HUES6 (cell line): Measurements from ENCODE around the gene MTG1.
A peak's percentile ranks its signal among the peaks of the same experiment; 100 is the strongest.

Source experiments
- H3K27ac ChIP-seq: 2 replicates; pipeline ENCODE4 v1.7.0; 2013; ENCODE audit warnings: low read depth, mild to moderate bottlenecking, low read length, inconsistent platforms
- H3K27me3 ChIP-seq: 2 replicates; pipeline ENCODE4 v1.6.1; 2013; ENCODE audit warnings: low read length; ENCODE audit not compliant: control insufficient read depth, insufficient read depth
- H3K36me3 ChIP-seq: 2 replicates; pipeline ENCODE4 v1.6.1; 2013; ENCODE audit warnings: low read length; ENCODE audit not compliant: control insufficient read depth, insufficient read depth
- H3K4me1 ChIP-seq: 2 replicates; pipeline ENCODE4 v1.6.1; 2013; ENCODE audit warnings: low read length; ENCODE audit not compliant: control insufficient read depth, insufficient read depth
- H3K4me3 ChIP-seq: 2 replicates; pipeline ENCODE4 v1.5.1; 2013; ENCODE audit warnings: low read depth, low read length
- H3K9ac ChIP-seq: one replicate; pipeline ENCODE4 v1.6.1; 2013; ENCODE audit warnings: mild to moderate bottlenecking, low read length
- H3K9me3 ChIP-seq: 2 replicates; pipeline ENCODE4 v1.6.1; 2013; ENCODE audit warnings: low read depth, low read length; ENCODE audit not compliant: control insufficient read depth, insufficient read depth

Gene MTG1

DNA sequence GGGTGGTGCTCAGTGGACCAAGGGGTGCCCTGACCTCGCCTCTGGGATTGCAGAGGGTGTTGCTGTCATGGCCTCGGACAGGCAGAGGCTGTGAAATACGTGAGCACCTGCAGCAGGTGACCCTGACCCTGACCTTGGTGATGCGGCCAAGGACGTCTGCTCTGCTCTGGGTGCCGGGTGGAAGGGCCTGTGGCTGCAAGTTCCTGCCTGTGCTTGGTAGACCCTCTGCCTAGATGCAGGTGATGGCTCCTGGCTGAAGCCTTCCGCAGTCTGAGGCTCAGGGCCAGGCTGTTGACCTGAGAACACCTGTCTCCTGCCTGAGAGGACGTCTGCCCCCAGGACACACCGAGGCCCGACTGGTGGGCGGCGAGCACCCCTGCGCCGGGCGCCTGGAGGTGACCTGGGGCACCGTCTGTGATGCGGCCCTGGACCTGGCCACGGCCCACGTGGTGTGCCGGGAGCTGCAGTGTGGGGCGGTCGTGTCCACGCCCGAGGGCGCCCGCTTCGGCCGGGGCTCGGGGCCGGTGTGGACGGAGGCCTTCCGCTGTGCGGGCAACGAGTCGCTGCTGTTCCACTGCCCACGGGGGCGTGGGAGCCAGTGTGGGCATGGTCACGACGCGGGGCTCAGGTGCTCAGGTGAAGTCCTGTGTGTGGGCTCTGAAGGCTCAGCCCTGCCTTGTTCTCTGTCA, 64.2 kb downstream of the MTG1 start:
- peaks cover 67% of the 10 kb centered on the region; the same call in 1 of the 2 replicates for H3K9me3 ChIP-seq
- H3K9ac ChIP-seq = no peak overlapping the region
- no peaks in the 10 kb centered on the region for H3K36me3 ChIP-seq
- no peaks in the 10 kb centered on the region for H3K4me1 ChIP-seq
- no peaks in the 10 kb centered on the region; the same call in 1 of the 2 replicates for H3K27me3 ChIP-seq
- no peak overlapping the region for H3K27ac ChIP-seq
- H3K4me3 ChIP-seq = no peak overlapping the region

- H3K9me3 ChIP-seq = peaks cover 63% of the 10 kb centered on the region; the same call in 1 of the 2 replicates
- no peak overlapping the region for H3K27ac ChIP-seq
- peaks cover 4% of the 10 kb centered on the region; the same call in 1 of the 2 replicates for H3K27me3 ChIP-seq
- no peaks in the 10 kb centered on the region for H3K4me1 ChIP-seq
- no peak overlapping the region for H3K9ac ChIP-seq
- no peak overlapping the region for H3K4me3 ChIP-seq
- H3K36me3 ChIP-seq = no peaks in the 10 kb centered on the region
Observed at GRCh38 chr10:133458710-133459453, 64.9 kb downstream of the MTG1 start.

GRCh38 chr10:133459454-133460207, 65.7 kb downstream of the MTG1 start:
- Histone ChIP-seq H3K9me3 (peaks cover 63% of the 10 kb centered on the region; the same call in 1 of the 2 replicates), H3K36me3 (no peaks in the 10 kb centered on the region), H3K9ac (no peak overlapping the region), H3K4me3 (no peak overlapping the region), H3K4me1 (no peaks in the 10 kb centered on the region), H3K27me3 (peaks cover 11% of the 10 kb centered on the region), H3K27ac (no peak overlapping the region)

GRCh38 chr10:133460208-133460769, 66.3 kb downstream of the MTG1 start:
- peaks cover 18% of the 10 kb centered on the region for H3K27me3 ChIP-seq
- no peaks in the 10 kb centered on the region for H3K36me3 ChIP-seq
- no peak overlapping the region for H3K4me3 ChIP-seq
- no peak overlapping the region for H3K27ac ChIP-seq
- no peaks in the 10 kb centered on the region for H3K4me1 ChIP-seq
- no peak overlapping the region for H3K9ac ChIP-seq
- peaks cover 61% of the 10 kb centered on the region; the same call in 1 of the 2 replicates for H3K9me3 ChIP-seq

DNA sequence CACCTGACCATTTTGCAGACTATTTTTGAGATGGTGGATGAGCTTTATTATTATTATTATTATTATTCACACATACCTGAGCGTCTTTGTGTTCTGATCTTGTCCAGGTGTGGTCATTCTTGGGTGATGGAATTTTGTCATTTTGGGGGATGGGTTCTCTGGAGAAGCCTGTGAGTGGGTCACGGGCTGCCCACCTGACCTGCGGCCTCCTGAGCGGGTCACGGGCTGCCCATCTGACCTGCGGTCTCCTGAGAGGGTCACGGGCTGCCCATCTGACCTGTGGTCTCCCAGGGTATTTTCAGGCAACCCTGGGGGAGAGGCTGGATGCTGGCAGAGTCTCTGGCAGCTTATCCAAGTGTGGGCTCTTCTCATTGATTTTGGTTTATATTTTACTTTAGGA, 67.1 kb downstream of the MTG1 start:
- H3K4me3 ChIP-seq = no peak overlapping the region
- no peaks in the 10 kb centered on the region for H3K36me3 ChIP-seq
- no peak overlapping the region for H3K9ac ChIP-seq
- H3K9me3 ChIP-seq = peaks cover 54% of the 10 kb centered on the region; the same call in 1 of the 2 replicates
- no peaks in the 10 kb centered on the region for H3K4me1 ChIP-seq
- H3K27ac ChIP-seq = no peak overlapping the region
- peaks cover 25% of the 10 kb centered on the region for H3K27me3 ChIP-seq

GRCh38 chr10:133461841-133462240, 67.9 kb downstream of the MTG1 start:
- H3K27ac ChIP-seq = no peak overlapping the region
- no peak overlapping the region for H3K4me3 ChIP-seq
- H3K36me3 ChIP-seq = no peaks in the 10 kb centered on the region
- no peaks in the 10 kb centered on the region for H3K4me1 ChIP-seq
- peaks cover 52% of the 10 kb centered on the region; the same call in 1 of the 2 replicates for H3K9me3 ChIP-seq
- H3K27me3 ChIP-seq = peaks cover 27% of the 10 kb centered on the region
- H3K9ac ChIP-seq = no peak overlapping the region

DNA sequence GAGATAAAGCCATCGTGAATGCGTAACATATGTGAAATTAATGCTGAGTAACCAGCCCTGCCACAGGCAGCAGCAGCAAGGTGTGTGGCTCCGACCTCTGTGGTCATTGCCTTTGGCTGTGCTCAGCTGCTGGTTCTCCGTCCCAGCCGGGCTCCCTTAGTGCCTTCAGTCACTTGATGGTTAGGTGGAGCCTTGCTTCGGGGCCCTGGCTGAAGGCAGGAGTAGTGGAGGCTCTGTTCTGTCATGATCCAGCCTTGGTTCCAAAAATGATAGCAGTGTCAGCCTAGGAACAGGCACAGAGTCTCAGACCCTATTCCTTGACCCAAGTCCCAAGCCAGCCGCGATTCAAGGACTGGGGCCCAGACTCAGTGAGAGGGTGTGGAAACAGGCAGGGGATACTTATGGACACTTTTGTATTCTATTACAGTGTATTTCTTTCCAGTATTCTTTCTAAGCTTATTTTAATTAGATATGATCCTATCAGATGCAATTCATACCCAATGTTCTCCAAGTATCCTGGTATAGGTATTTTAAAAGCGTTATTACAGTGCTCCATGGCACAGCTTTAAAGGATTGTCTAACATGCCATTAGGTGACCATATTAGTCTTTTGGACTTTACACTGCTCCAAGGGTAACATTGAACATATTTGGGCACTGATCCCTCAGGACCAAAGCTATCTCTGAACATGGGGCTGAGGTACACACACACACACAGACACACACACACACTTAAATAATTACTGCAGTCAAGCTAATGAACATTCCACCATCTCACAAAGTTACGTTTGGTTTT, 68.8 kb downstream of the MTG1 start:
- Histone ChIP-seq H3K9ac (no peak overlapping the region), H3K27me3 (peaks cover 31% of the 10 kb centered on the region), H3K4me3 (no peak overlapping the region), H3K4me1 (no peaks in the 10 kb centered on the region), H3K27ac (no peak overlapping the region), H3K9me3 (peaks cover 53% of the 10 kb centered on the region; the same call in 1 of the 2 replicates), H3K36me3 (no peaks in the 10 kb centered on the region)

DNA sequence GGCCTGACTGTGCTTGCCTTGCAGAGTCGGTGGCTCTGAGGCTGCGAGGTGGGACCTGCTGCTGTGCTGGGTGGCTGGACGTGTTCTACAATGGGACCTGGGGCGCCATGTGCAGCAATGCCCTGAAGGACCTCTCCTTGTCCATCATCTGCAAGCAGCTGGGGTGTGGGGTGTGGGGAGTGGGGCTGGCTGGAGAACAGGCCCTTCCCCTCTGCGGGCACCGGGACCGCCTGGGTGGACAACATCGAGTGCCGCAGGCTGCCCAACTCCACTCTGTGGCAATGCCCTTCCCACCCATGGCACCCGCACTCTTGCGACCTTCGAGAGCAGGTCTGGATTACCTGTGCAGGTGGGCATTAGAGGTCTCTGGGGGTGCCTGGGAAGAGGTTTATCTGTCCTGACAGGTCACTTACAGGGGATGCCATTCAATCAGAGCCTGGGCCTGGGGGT, 70.7 kb downstream of the MTG1 start:
- H3K9me3 ChIP-seq = peaks cover 39% of the 10 kb centered on the region; the same call in 1 of the 2 replicates
- H3K9ac ChIP-seq = no peak overlapping the region
- H3K4me3 ChIP-seq = no peak overlapping the region
- no peaks in the 10 kb centered on the region for H3K4me1 ChIP-seq
- H3K27ac ChIP-seq = no peak overlapping the region
- peaks cover 31% of the 10 kb centered on the region for H3K27me3 ChIP-seq
- H3K36me3 ChIP-seq = no peaks in the 10 kb centered on the region

DNA sequence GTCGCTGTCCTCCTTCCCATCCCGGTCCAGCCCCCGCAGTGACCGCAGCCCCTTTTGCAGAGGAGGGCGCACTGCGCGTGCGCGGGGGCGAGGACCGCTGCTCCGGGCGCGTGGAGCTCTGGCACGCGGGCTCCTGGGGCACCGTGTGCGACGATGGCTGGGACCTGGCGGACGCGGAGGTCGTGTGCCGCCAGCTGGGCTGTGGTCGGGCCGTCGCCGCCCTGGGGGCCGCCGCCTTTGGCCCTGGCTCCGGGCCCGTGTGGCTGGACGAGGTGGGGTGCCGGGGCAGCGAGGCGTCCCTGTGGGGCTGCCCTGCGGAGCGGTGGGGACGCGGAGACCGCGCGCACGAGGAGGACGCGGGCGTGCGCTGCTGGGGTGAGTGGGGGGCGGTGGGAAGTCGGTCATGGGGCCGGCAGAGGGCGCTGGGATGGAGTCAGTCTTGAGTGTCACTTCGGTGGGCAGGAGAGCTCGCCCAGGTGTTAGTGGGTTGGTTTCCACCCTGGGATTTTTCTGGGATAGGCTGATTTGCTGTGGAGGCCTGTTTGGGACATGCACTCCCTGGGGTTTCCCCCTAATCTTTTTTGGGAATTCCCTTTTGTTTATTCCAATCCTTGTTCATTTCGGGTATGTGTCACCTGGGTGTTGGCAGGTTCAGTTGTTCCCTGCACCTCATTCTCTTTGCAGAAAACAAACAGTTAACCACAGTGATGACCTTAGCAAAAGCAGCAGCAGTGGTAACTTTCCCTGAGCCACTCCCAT, 71.4 kb downstream of the MTG1 start:
- H3K4me1 ChIP-seq = no peaks in the 10 kb centered on the region
- H3K27ac ChIP-seq = no peak overlapping the region
- H3K36me3 ChIP-seq = no peaks in the 10 kb centered on the region
- no peak overlapping the region for H3K9ac ChIP-seq
- H3K9me3 ChIP-seq = peaks cover 36% of the 10 kb centered on the region; the same call in 1 of the 2 replicates
- H3K27me3 ChIP-seq = peaks cover 31% of the 10 kb centered on the region
- peak overlapping the region; percentile 44; the same call in 1 of the 2 replicates for H3K4me3 ChIP-seq
